ENCODE data around the gene SIN3A.
"Not testable (repeated sequence)": the region's sequence is repeated elsewhere in the genome, so short reads cannot be mapped to it uniquely, and the experiment has no call there.

The SIN3A gene

DNA sequence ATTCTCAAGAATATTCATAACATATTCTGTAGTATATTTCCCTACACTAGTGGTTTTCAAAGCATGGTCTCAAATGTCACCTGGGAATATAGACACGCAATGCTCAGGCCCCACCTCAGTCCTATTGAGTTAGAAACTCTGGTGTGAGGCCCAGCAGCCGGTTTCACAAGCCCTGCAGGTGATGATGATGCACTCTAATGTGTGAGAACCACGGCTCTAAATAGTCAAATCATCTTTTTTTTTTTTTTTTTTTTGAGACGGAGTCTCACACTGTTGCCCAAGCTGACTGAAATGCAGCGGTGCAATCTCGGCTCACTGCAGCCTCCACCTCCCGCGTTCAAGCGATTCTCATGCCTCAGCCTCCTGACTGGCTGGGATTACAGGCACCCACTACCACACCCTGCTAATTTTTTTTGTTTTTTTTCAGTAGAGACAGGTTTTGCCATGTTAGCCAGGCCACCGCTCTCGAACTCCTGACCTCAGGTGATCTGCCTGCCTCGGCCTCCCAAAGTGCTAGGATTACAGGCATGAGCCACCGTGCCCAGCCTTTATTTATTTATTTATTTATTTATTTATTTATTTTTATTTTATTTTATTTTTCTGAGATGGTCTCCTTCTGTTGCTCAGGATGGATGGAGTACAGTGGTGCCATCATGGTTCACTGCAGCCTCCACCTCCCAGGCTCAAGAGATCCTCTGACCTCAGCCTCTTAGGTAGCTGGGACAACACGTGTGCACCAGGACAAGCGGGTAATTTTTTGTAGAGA lies 117.7 kb downstream of the SIN3A start:
- not testable (repeated sequence) for DNase-seq (ENCODE audit: low read depth)

GRCh38 chr15:75332093-75332492 lies 119.4 kb downstream of the SIN3A start:
- DNase-seq (ENCODE audit: low read depth), result not testable (repeated sequence)

- no peak for DNase-seq (ENCODE audit: low read depth)
Observed at GRCh38 chr15:75329571-75329970, 121.9 kb downstream of the SIN3A start.

GRCh38 chr15:75328493-75329314 lies 122.8 kb downstream of the SIN3A start:
- DNase-seq (ENCODE audit: low read depth), result no peak

DNA sequence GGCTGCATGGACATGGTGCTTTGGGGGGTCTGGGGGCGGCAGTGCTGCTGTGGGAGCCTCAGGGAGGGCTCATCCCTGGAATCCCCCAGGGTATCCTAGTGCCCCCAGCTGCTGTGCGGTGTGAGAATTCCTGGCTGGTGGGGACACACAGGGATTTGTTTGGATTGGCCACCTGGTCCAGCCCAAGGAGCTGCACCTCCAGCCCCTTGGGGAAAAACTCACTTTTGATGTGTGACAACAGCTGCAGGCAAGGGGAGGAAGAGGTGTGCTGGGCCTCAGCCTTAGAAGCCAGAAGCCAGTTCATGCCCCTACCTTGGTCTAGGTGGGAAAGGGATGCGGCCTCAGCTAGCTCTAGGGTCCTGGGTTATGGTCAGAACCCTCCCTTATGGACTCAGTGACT lies 124.0 kb downstream of the SIN3A start:
- DNase-seq (ENCODE audit: low read depth), result no peak

GRCh38 chr15:75327005-75327404 lies 124.5 kb downstream of the SIN3A start:
- no peak for DNase-seq (ENCODE audit: low read depth)

- DNase-seq (ENCODE audit: low read depth), result no peak
Observed at GRCh38 chr15:75325922-75326321, 125.6 kb downstream of the SIN3A start.

- DNase-seq (ENCODE audit: low read depth), result no peak
Observed at GRCh38 chr15:75321711-75322110, 129.8 kb downstream of the SIN3A start.
